ENCODE measurements around the gene AUP1. TPM values are rescaled to one million over a fixed set of nuclear protein-coding genes. Genes with fewer than 3 reads are reported as not detected.

Gene AUP1
- total RNA-seq, 2 donors from 2014 or later = 101 to 124 TPM

GRCh38 chr2:74481961-74482800 is 47.3 kb downstream of the AUP1 start:
- H3K9me3 ChIP-seq = no peaks in the 10 kb centered on the region
- peak overlapping the region; percentile 83 to 90 for H3K27ac ChIP-seq
- peak overlapping the region; percentile 74 to 84 for H3K4me3 ChIP-seq
- no peak for DNase-seq (ENCODE audit: low spot score)
- H3K27me3 ChIP-seq (replicated peaks; ENCODE audit: insufficient read depth) = no peaks in the 10 kb centered on the region
- WGBS = 2% methylated on average over 40 of the region's 80 CpGs
- TF ChIP-seq CTCF (IDR thresholded peaks at IDR 0.05) = no peak
- TF ChIP-seq POLR2AphosphoS5 (IDR thresholded peaks at IDR 0.05) = no peak
- TF ChIP-seq POLR2A (IDR thresholded peaks at IDR 0.05) = no peak
- intact Hi-C loops (cut with DNase I) = loop anchor here (2.0 kb wide), 1 partner anchor 105 kb away; no protein-coding TSS in a partner anchor
- H3K36me3 ChIP-seq = no peaks in the 10 kb centered on the region
- H3K4me1 ChIP-seq (replicated peaks) = peaks cover 13% of the 10 kb centered on the region

- peaks cover 13% of the 10 kb centered on the region for H3K4me1 ChIP-seq (replicated peaks)
- no peak for TF ChIP-seq POLR2AphosphoS5 (IDR thresholded peaks at IDR 0.05)
- TF ChIP-seq CTCF (IDR thresholded peaks at IDR 0.05) = no peak
- TF ChIP-seq POLR2A (IDR thresholded peaks at IDR 0.05) = no peak
- no peaks in the 10 kb centered on the region for H3K36me3 ChIP-seq
- peak overlapping the region in 1 of 2 donors; percentile 90 for H3K27ac ChIP-seq
- H3K4me3 ChIP-seq = peak overlapping the region; percentile 74 to 84
- 36% methylated on average over 3 of the region's 3 CpGs for WGBS
- no peak for DNase-seq (ENCODE audit: low spot score)
- H3K9me3 ChIP-seq = no peaks in the 10 kb centered on the region
- intact Hi-C loops (cut with DNase I) = no loop called here
- no peaks in the 10 kb centered on the region for H3K27me3 ChIP-seq (replicated peaks; ENCODE audit: insufficient read depth)
Observed at GRCh38 chr2:74481431-74481830, 48.1 kb downstream of the AUP1 start.

Other genes starting within 250 kb of the AUP1 start
- 10 to 100 TPM in 1 of 2 donors, 1 to 10 TPM in 1; 6.2 to 65.9 TPM for gene SLC4A5, start 186.3 kb downstream of the AUP1 start, total RNA-seq
- 100 to 1,000 TPM in 1 of 2 donors, 10 to 100 TPM in 1; 93.9 to 294 TPM for gene DCTN1, start 149.4 kb downstream of the AUP1 start, total RNA-seq
- gene C2orf81, start 108.1 kb downstream of the AUP1 start, total RNA-seq = 1 to 10 TPM; 6.1 to 6.8 TPM
- 10 to 100 TPM; 11.4 to 19.4 TPM for gene WDR54, start 108.0 kb downstream of the AUP1 start, total RNA-seq
- gene RTKN, start 87.8 kb downstream of the AUP1 start, total RNA-seq = 10 to 100 TPM; 24.5 to 26.0 TPM
- gene INO80B, start 74.6 kb downstream of the AUP1 start, total RNA-seq = 10 to 100 TPM; 28.3 to 46.7 TPM
- 100 to 1,000 TPM in 1 of 2 donors, 10 to 100 TPM in 1; 73.3 to 158 TPM for gene WBP1, start 71.3 kb downstream of the AUP1 start, total RNA-seq
- gene MOGS, start 64.3 kb downstream of the AUP1 start, total RNA-seq = 10 to 100 TPM; 57.1 to 68.3 TPM
- 10 to 100 TPM; 28.2 to 63.3 TPM for gene MRPL53, start 57.0 kb downstream of the AUP1 start, total RNA-seq
- 10 to 100 TPM; 28.0 to 28.3 TPM for gene CCDC142, start 46.7 kb downstream of the AUP1 start, total RNA-seq
- 10 to 100 TPM; 24.0 to 27.6 TPM for gene TTC31, start 46.6 kb downstream of the AUP1 start, total RNA-seq
- gene LBX2, start 30.1 kb downstream of the AUP1 start, total RNA-seq = 1 to 10 TPM in 1 of 2 donors, not detected in 1; 1.2 TPM
- 10 to 100 TPM; 13.6 to 14.7 TPM for gene PCGF1, start 22.0 kb downstream of the AUP1 start, total RNA-seq
- under 1 TPM in 1 of 2 donors, not detected in 1; 0.97 TPM for gene TLX2, start 15.3 kb downstream of the AUP1 start, total RNA-seq
- gene DQX1, start 3.5 kb downstream of the AUP1 start, total RNA-seq = not detected
- 10 to 100 TPM; 19.1 to 37.9 TPM for gene HTRA2, start 227 bp upstream of the AUP1 start, total RNA-seq
- 10 to 100 TPM in 1 of 2 donors, 1 to 10 TPM in 1; 1.3 to 10.7 TPM for gene LOXL3, start 24.2 kb upstream of the AUP1 start, total RNA-seq
- gene DOK1, start 25.0 kb upstream of the AUP1 start, total RNA-seq = 10 to 100 TPM in 1 of 2 donors, 1 to 10 TPM in 1; 4.5 to 18.9 TPM
- gene M1AP, start 118.6 kb upstream of the AUP1 start, total RNA-seq = 10 to 100 TPM in 1 of 2 donors, under 1 TPM in 1; 0.18 to 10.9 TPM
- gene SEMA4F, start 124.5 kb upstream of the AUP1 start, total RNA-seq = 10 to 100 TPM; 12.3 to 16.5 TPM